SK-N-SH (cell line): Measurements from ENCODE around the gene TAF1D. TPM values are rescaled to one million over a fixed set of nuclear protein-coding genes. Genes with fewer than 3 reads are reported as not detected.
"Not testable (repeated sequence)": the region's sequence is repeated elsewhere in the genome, so short reads cannot be mapped to it uniquely, and the experiment has no call there.

Experiments used
- CTCF ChIA-PET: fragments of 300-600, 350-600 bp; formaldehyde crosslinking; extraction: SDS; loops from one replicate; lab custom pipeline; 2021; lab: Yijun Ruan, JAX
- POLR2A ChIA-PET: fragments of 350-600 bp; sonication (Branson Sonifier 250); formaldehyde crosslinking; extraction: SDS; loops from one replicate; lab custom pipeline; 2020; ENCODE audit warnings: antibody characterized with exemption, inconsistent platforms; lab: Yijun Ruan, JAX
- DNase-seq: peaks from one replicate; pipeline ENCODE4 v3.0.0; 2012
- H2AFZ ChIP-seq: fragments of 200-600 bp; sonication (generic); 2 replicates; pipeline ENCODE4 v1.8.1; 2016; ENCODE audit warnings: antibody characterized with exemption, mild to moderate bottlenecking, low read depth
- H3F3A ChIP-seq: fragments of 200-600 bp; sonication (generic); replicated peaks from 2 replicates; pipeline ENCODE3; 2016; ENCODE audit warnings: antibody characterized with exemption, mild to moderate bottlenecking; ENCODE audit not compliant: insufficient read depth
- H3K27ac ChIP-seq, 2 experiments: fragments of 200-500 bp in 1 of 2; fragments of 200-600 bp in 1 of 2; sonication (Bioruptor generic) in 1 of 2; sonication (generic), shearing (Covaris generic) in 1 of 2; 2 replicates each; pipeline versions ENCODE4 v1.5.1 to v1.6.1; 2014 to 2016; ENCODE audit warnings: low read depth in 2 of 2, inconsistent platforms in 1 of 2, low read length in 1 of 2, mild to moderate bottlenecking in 1 of 2, mixed read lengths in 1 of 2
- H3K27me3 ChIP-seq: fragments of 200-600 bp; sonication (generic), shearing (Covaris generic); 2 replicates; pipeline ENCODE4 v1.6.1; 2016; ENCODE audit warnings: mixed run types; ENCODE audit not compliant: insufficient read depth
- H3K36me3 ChIP-seq, 2 experiments: fragments of 200-500 bp in 1 of 2; fragments of 200-600 bp in 1 of 2; sonication (Bioruptor generic) in 1 of 2; sonication (generic) in 1 of 2; replicated peaks in 1 of 2; 2 replicates each; pipeline versions ENCODE3 to v1.5.1; 2014 to 2016; ENCODE audit warnings: low read length in 1 of 2, mild to moderate bottlenecking in 1 of 2; ENCODE audit not compliant: insufficient read depth in 2 of 2, control insufficient read depth in 1 of 2
- H3K4me1 ChIP-seq, 2 experiments: fragments of 200-500 bp in 1 of 2; fragments of 200-600 bp in 1 of 2; sonication (Bioruptor generic) in 1 of 2; sonication (generic), shearing (Covaris generic) in 1 of 2; 2 replicates each; pipeline versions ENCODE4 v1.5.1 to v1.6.1; 2014 to 2016; ENCODE audit warnings: low read depth in 1 of 2, low read length in 1 of 2, mixed run types in 1 of 2; ENCODE audit not compliant: insufficient read depth in 2 of 2, control insufficient read depth in 1 of 2
- H3K4me2 ChIP-seq: fragments of 200-600 bp; sonication (generic), shearing (Covaris generic); 2 replicates; pipeline ENCODE4 v1.6.1; 2017; ENCODE audit warnings: mixed run types
- H3K4me3 ChIP-seq, 2 experiments: fragments of 200-500 bp in 1 of 2; fragments of 200-600 bp in 1 of 2; sonication (Bioruptor generic) in 1 of 2; sonication (generic), shearing (Covaris generic) in 1 of 2; 2 replicates each; pipeline versions ENCODE4 v1.5.1 to v1.8.1; 2014 to 2016; ENCODE audit warnings: low read depth in 2 of 2, inconsistent platforms in 1 of 2, low read length in 1 of 2, mild to moderate bottlenecking in 1 of 2, mixed read lengths in 1 of 2, moderate library complexity in 1 of 2
- H3K79me2 ChIP-seq: fragments of 200-600 bp; sonication (generic); 2 replicates; pipeline ENCODE4 v1.8.1; 2017; ENCODE audit warnings: mild to moderate bottlenecking; ENCODE audit not compliant: insufficient read depth
- H3K9ac ChIP-seq: fragments of 200-600 bp; sonication (generic); 2 replicates; pipeline ENCODE4 v1.6.1; 2017; ENCODE audit warnings: mixed run types
- H3K9me2 ChIP-seq: fragments of 200-600 bp; sonication (generic); 2 replicates; pipeline ENCODE4 v1.6.1; 2017; ENCODE audit warnings: mixed run types
- H3K9me3 ChIP-seq: fragments of 200-600 bp; sonication (generic); 2 replicates; pipeline ENCODE4 v1.6.1; 2017; ENCODE audit warnings: mixed run types, mild to moderate bottlenecking, moderate library complexity
- H4K20me1 ChIP-seq: fragments of 200-600 bp; sonication (generic); 2 replicates; pipeline ENCODE4 v1.6.1; 2017; ENCODE audit warnings: mild to moderate bottlenecking, mixed run types; ENCODE audit not compliant: insufficient read depth
- ELF1 ChIP-seq: IDR thresholded peaks from 2 replicates; pipeline ENCODE4 v1.4.0; 2012
- EZH2phosphoT487 ChIP-seq: fragments of 200-600 bp; sonication (generic); IDR thresholded peaks from 2 replicates; pipeline ENCODE4 v1.6.1; 2017; ENCODE audit warnings: low read depth, mixed run types, mild to moderate bottlenecking, antibody characterized with exemption, moderate library complexity, borderline replicate concordance
- FOXM1 ChIP-seq: IDR thresholded peaks from 2 replicates; pipeline ENCODE4 v1.4.0; 2012; ENCODE audit warnings: low read depth, mild to moderate bottlenecking
- GATA2 ChIP-seq: sonication (generic); formaldehyde crosslinking; IDR thresholded peaks from 2 replicates; pipeline ENCODE4 v1.5.0; 2020; ENCODE audit warnings: mild to moderate bottlenecking, missing genetic modification reagents
- MEF2A ChIP-seq: IDR thresholded peaks from 2 replicates; pipeline ENCODE4 v1.4.0; 2012; ENCODE audit warnings: low read depth, borderline replicate concordance
- MXI1 ChIP-seq: IDR thresholded peaks from 2 replicates; pipeline ENCODE4 v1.6.1; 2012; ENCODE audit warnings: mild to moderate bottlenecking, low read depth, low read length, improper control_type of control experiment
- NRF1 ChIP-seq: IDR thresholded peaks from 2 replicates; pipeline ENCODE4 v1.6.1; 2012; ENCODE audit warnings: low read depth, mild to moderate bottlenecking, low read length
- POLR2AphosphoS5 ChIP-seq: IDR thresholded peaks from 2 replicates; pipeline ENCODE4 v1.6.1; 2012; ENCODE audit warnings: low read depth, low read length
- RAD21 ChIP-seq: IDR thresholded peaks from 2 replicates; pipeline ENCODE4 v1.6.1; 2012; ENCODE audit warnings: mild to moderate bottlenecking, low read length
- RFX5 ChIP-seq: IDR thresholded peaks from 2 replicates; pipeline ENCODE4 v1.6.1; 2012; ENCODE audit warnings: mild to moderate bottlenecking, improper control_type of control experiment, low read length
- SMC3 ChIP-seq: IDR thresholded peaks from 2 replicates; pipeline ENCODE4 v1.6.1; 2012; ENCODE audit warnings: low read depth, low read length, improper control_type of control experiment
- YY1 ChIP-seq: IDR thresholded peaks from 2 replicates; pipeline ENCODE4 v1.4.0; 2012; ENCODE audit warnings: low read depth, mild to moderate bottlenecking
- WGBS: methylation state at CpG from one replicate; pipeline ENCODE4 v1.1.6; 2017; ENCODE audit warnings: low lambda C conversion rate; 5-methylcytosine and 5-hydroxymethylcytosine counted together
- polyA plus RNA-seq, 3 experiments: library from polyadenylated mRNA; depleted of rRNA; stranded (reverse); fragments of >200 nt; gene quantifications; 2 replicates each; pipeline ENCODE4 v1.2.3, GENCODE V29; 2012
- TF ChIP-seq, protein P1 (sequence below): fragments of 200-600 bp; sonication (generic); IDR thresholded peaks from 2 replicates; pipeline ENCODE4 v1.6.1; 2017; ENCODE audit warnings: antibody characterized with exemption, mild to moderate bottlenecking, moderate library complexity
- TF ChIP-seq, protein P2 (sequence below): IDR thresholded peaks from 2 replicates; pipeline ENCODE4 v1.6.1; 2012; ENCODE audit warnings: mild to moderate bottlenecking, low read depth, low read length, moderate library complexity
- TF ChIP-seq, protein P3 (sequence below): IDR thresholded peaks from 2 replicates; pipeline ENCODE4 v1.4.0; 2012; ENCODE audit warnings: low read depth
- TF ChIP-seq, protein P4 (sequence below): fragments of 150-350 bp; IDR thresholded peaks from 2 replicates; pipeline ENCODE4 v1.6.1; 2016; ENCODE audit warnings: mild to moderate bottlenecking, low read depth, low read length

Gene TAF1D
- polyA plus RNA-seq, 1 of the 3 experiments (the other 2 are of a cell fraction), result 56.7 TPM

DNA sequence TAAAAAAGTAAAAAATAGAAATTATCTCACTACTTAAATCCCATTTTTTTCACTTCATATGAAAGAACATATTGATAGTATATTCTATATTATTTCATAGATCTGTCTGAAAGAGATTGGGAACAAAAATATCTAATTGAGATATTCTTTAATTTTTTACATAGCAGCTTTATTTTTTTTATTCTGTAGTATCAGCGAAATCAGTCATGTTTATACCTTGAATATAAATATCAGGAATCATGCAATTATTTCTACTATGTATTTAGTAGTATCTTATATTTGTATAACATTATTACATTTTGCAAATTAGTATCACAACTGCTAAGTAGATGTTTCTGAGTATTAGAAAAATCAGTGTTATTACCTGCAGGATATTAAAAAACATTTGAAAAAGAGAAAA is 20.6 kb upstream of the TAF1D start:
- no peak for TF ChIP-seq MEF2A
- TF ChIP-seq, protein P1, sequence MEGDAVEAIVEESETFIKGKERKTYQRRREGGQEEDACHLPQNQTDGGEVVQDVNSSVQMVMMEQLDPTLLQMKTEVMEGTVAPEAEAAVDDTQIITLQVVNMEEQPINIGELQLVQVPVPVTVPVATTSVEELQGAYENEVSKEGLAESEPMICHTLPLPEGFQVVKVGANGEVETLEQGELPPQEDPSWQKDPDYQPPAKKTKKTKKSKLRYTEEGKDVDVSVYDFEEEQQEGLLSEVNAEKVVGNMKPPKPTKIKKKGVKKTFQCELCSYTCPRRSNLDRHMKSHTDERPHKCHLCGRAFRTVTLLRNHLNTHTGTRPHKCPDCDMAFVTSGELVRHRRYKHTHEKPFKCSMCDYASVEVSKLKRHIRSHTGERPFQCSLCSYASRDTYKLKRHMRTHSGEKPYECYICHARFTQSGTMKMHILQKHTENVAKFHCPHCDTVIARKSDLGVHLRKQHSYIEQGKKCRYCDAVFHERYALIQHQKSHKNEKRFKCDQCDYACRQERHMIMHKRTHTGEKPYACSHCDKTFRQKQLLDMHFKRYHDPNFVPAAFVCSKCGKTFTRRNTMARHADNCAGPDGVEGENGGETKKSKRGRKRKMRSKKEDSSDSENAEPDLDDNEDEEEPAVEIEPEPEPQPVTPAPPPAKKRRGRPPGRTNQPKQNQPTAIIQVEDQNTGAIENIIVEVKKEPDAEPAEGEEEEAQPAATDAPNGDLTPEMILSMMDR, result no peak
- TF ChIP-seq, protein P2, sequence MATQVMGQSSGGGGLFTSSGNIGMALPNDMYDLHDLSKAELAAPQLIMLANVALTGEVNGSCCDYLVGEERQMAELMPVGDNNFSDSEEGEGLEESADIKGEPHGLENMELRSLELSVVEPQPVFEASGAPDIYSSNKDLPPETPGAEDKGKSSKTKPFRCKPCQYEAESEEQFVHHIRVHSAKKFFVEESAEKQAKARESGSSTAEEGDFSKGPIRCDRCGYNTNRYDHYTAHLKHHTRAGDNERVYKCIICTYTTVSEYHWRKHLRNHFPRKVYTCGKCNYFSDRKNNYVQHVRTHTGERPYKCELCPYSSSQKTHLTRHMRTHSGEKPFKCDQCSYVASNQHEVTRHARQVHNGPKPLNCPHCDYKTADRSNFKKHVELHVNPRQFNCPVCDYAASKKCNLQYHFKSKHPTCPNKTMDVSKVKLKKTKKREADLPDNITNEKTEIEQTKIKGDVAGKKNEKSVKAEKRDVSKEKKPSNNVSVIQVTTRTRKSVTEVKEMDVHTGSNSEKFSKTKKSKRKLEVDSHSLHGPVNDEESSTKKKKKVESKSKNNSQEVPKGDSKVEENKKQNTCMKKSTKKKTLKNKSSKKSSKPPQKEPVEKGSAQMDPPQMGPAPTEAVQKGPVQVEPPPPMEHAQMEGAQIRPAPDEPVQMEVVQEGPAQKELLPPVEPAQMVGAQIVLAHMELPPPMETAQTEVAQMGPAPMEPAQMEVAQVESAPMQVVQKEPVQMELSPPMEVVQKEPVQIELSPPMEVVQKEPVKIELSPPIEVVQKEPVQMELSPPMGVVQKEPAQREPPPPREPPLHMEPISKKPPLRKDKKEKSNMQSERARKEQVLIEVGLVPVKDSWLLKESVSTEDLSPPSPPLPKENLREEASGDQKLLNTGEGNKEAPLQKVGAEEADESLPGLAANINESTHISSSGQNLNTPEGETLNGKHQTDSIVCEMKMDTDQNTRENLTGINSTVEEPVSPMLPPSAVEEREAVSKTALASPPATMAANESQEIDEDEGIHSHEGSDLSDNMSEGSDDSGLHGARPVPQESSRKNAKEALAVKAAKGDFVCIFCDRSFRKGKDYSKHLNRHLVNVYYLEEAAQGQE, result no peak
- no peak for TF ChIP-seq EZH2phosphoT487
- TF ChIP-seq POLR2AphosphoS5, result no peak
- TF ChIP-seq RAD21, result no peak
- TF ChIP-seq ELF1, result no peak
- TF ChIP-seq, protein P3, sequence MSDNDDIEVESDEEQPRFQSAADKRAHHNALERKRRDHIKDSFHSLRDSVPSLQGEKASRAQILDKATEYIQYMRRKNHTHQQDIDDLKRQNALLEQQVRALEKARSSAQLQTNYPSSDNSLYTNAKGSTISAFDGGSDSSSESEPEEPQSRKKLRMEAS, result no peak
- TF ChIP-seq GATA2 (CRISPR knock-in tag), result no peak
- TF ChIP-seq FOXM1, result no peak
- TF ChIP-seq RFX5, result no peak
- TF ChIP-seq MXI1, result no peak
- TF ChIP-seq NRF1, result no peak
- TF ChIP-seq, protein P4, sequence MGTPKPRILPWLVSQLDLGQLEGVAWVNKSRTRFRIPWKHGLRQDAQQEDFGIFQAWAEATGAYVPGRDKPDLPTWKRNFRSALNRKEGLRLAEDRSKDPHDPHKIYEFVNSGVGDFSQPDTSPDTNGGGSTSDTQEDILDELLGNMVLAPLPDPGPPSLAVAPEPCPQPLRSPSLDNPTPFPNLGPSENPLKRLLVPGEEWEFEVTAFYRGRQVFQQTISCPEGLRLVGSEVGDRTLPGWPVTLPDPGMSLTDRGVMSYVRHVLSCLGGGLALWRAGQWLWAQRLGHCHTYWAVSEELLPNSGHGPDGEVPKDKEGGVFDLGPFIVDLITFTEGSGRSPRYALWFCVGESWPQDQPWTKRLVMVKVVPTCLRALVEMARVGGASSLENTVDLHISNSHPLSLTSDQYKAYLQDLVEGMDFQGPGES, result no peak
- TF ChIP-seq SMC3, result no peak
- no peak for TF ChIP-seq YY1
- CTCF ChIA-PET, result interaction anchor here (1.0 kb wide), 1 partner anchor 92 kb away, joined by 3 read pairs; no protein-coding TSS in a partner anchor
- no peaks in the 10 kb centered on the region for H3K27me3 ChIP-seq
- H3K36me3 ChIP-seq, result peaks cover 16 to 20% of the 10 kb centered on the region in 2 experiments
- H3K9ac ChIP-seq, result no peak overlapping the region
- POLR2A ChIA-PET, result no interaction called here
- H2AFZ ChIP-seq, result no peak overlapping the region
- H3K27ac ChIP-seq, result no peak overlapping the region
- no peak overlapping the region for H3K4me2 ChIP-seq
- no peak for DNase-seq
- H3K9me2 ChIP-seq, result no peaks in the 10 kb centered on the region
- WGBS, result 90% methylated on average over 1 of the region's 1 CpG
- H3K9me3 ChIP-seq, result no peaks in the 10 kb centered on the region
- H3K4me1 ChIP-seq, result no peaks in the 10 kb centered on the region
- H3K4me3 ChIP-seq, result no peak overlapping the region
- H3K79me2 ChIP-seq, result no peaks in the 10 kb centered on the region
- no peaks in the 10 kb centered on the region for H4K20me1 ChIP-seq
- no peaks in the 10 kb centered on the region for H3F3A ChIP-seq

DNA sequence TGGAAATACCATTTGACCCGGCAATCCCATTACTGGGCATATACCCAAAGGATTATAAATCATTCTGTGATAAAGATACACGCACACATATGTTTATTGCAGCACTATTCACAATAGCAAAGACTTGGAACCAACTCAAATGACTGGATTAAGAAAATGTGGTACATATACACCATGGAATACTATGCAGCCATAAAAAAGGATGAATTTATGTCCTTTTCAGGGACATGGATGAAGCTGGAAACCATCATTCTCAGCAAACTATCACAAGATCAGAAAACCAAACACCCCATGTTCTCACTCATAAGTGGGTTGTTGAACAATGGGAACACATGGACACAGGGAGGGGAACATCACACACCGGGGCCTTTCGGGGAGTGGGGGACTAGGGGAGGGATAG is 17.8 kb upstream of the TAF1D start:
- H4K20me1 ChIP-seq, POLR2A ChIA-PET, H3K79me2 ChIP-seq, H3K9me3 ChIP-seq, H3K4me1 ChIP-seq, H3K4me3 ChIP-seq, H3F3A ChIP-seq, H3K9me2 ChIP-seq, H3K4me2 ChIP-seq, H3K9ac ChIP-seq, DNase-seq, H3K27ac ChIP-seq, CTCF ChIA-PET, H2AFZ ChIP-seq, H3K27me3 ChIP-seq: not testable (repeated sequence)
- WGBS, result 94% methylated on average over 4 of the region's 4 CpGs
- H3K36me3 ChIP-seq, result peaks cover 20 to 31% of the 10 kb centered on the region in 2 experiments
